GM12892 (cell line): Measurements from ENCODE around the gene PLXNB1.

Experiments
- POLR2A ChIP-seq: IDR thresholded peaks from 2 replicates; pipeline ENCODE4 v1.6.1; 2011; ENCODE audit warnings: low read depth, low read length, control low read depth
- POLR2AphosphoS5 ChIP-seq: IDR thresholded peaks from 2 replicates; pipeline ENCODE4 v1.6.1; 2011; ENCODE audit warnings: low read depth, low read length, control low read depth

- no peak for TF ChIP-seq POLR2A
- no peak for TF ChIP-seq POLR2AphosphoS5
Measured at GRCh38 chr3:48476426-48477053, 46.7 kb upstream of the PLXNB1 start.
